Measurements from ENCODE around the gene SLC47A2.

SLC47A2 gene

DNA sequence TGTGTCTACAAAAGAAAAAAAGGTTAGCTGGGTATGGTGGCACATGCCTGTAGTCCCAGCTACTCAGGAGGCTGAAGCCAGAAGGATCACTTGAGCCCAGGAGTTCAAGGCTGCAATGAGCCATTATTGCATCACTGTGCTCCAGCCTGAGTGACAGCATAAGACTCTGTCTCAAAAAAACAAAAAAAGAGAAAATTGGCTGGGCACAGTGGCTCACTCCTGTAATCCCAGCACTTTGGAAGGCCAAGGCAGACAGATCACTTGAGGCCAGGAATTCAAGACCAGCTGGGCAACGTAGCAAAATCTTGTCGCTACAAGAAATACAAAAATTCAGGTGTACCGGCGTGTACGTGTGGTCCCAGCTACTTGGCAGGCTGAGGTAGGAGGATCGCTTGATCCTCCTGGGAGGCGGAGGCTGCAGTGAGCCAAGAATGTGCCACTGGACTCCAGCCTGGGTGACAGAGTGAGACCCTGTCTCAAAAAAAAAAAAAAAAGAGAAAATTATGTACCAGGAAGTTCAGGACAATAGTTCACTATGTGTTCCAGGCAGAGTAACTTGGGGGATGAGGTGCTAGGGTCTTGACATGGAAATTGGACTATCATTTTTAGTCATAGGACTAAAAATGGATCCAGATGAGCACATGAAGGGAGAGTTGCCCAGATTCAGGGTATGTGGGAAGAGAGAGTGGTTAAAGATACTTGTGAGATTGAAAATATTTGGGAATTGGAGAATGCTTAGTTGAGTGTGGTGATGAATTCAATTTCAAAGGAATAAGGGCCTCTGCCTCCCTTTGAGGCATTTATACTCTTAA is 56.8 kb downstream of the SLC47A2 start:
- peaks cover 98% of the 10 kb centered on the region for H3K36me3 ChIP-seq (ENCODE audit: control insufficient read depth, insufficient read depth, low read length)
- H3K9ac ChIP-seq (ENCODE audit: low read length), result no peak overlapping the region
- H3K4me3 ChIP-seq (ENCODE audit: low read depth, low read length), result no peak overlapping the region
- H3K4me1 ChIP-seq (ENCODE audit: control insufficient read depth, insufficient read depth, low read length), result peaks cover 6% of the 10 kb centered on the region; the same call in 1 of the 2 replicates
- H3K27ac ChIP-seq (ENCODE audit: low read depth, low read length), result no peak overlapping the region
- no peaks in the 10 kb centered on the region for H3K27me3 ChIP-seq (ENCODE audit: control insufficient read depth, insufficient read depth, low read length)
- H3K9me3 ChIP-seq (ENCODE audit: control insufficient read depth, insufficient read depth, low read depth, low read length), result peaks cover 10% of the 10 kb centered on the region

DNA sequence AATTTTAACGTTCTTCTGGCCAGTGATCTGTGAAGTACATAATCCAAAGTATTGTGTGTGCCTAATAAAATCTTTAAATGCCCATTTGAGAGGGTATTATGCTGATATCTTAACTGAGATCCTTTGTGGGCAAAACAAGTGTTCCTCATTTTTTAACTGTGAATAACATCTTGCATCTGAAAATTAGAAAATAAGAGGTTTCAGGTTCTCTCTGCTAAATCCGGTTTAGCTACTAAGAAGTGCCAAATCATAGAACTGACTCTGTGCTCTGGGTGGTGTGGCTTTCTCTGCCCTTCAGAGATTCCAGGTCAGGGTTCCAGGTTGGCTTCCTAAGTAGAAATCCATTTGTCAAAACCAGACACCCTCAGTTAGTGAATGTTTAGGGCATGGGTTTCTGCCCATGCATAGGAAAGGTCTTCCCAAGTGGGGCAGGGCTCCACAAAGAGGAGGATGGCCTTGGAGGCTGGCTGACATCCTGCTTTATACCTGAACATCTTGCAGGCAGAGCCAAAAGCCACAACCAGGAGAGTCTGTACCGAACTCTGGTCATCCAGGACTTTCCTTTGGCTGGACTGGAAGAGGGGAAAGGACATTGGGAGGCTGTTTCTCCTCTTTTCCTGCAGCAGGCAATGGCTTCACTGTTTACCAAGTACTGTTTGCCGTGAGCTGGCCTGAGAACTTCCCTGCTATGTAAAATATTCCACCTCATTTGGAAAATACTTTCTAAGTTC is 59.4 kb downstream of the SLC47A2 start:
- Histone ChIP-seq H3K9ac (ENCODE audit: low read length) (no peak overlapping the region), H3K27me3 (ENCODE audit: control insufficient read depth, insufficient read depth, low read length) (no peaks in the 10 kb centered on the region), H3K9me3 (ENCODE audit: control insufficient read depth, insufficient read depth, low read depth, low read length) (peaks cover 21% of the 10 kb centered on the region), H3K4me1 (ENCODE audit: control insufficient read depth, insufficient read depth, low read length) (no peaks in the 10 kb centered on the region), H3K27ac (ENCODE audit: low read depth, low read length) (no peak overlapping the region), H3K36me3 (ENCODE audit: control insufficient read depth, insufficient read depth, low read length) (peaks cover 98% of the 10 kb centered on the region), H3K4me3 (ENCODE audit: low read depth, low read length) (no peak overlapping the region)

DNA sequence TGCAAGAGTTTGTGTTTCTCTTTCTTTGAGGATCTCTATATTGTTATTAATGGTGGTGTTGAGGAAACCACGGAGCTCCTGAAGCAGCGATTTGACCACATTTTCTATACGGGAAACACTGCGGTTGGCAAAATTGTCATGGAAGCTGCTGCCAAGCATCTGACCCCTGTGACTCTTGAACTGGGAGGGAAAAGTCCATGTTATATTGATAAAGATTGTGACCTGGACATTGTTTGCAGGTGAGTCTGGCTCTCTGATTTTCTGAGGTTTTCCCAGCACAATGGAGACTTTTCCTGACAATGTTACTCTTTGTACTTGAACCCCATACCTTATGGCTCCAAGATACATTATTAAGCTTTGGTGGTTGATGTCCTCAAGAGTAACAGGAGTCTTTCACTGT is 60.0 kb downstream of the SLC47A2 start:
- H3K27ac ChIP-seq (ENCODE audit: low read depth, low read length), result no peak overlapping the region
- peaks cover 99% of the 10 kb centered on the region for H3K36me3 ChIP-seq (ENCODE audit: control insufficient read depth, insufficient read depth, low read length)
- H3K4me3 ChIP-seq (ENCODE audit: low read depth, low read length), result no peak overlapping the region
- H3K9ac ChIP-seq (ENCODE audit: low read length), result no peak overlapping the region
- H3K4me1 ChIP-seq (ENCODE audit: control insufficient read depth, insufficient read depth, low read length), result no peaks in the 10 kb centered on the region
- no peaks in the 10 kb centered on the region for H3K27me3 ChIP-seq (ENCODE audit: control insufficient read depth, insufficient read depth, low read length)
- peaks cover 23% of the 10 kb centered on the region for H3K9me3 ChIP-seq (ENCODE audit: control insufficient read depth, insufficient read depth, low read depth, low read length)

DNA sequence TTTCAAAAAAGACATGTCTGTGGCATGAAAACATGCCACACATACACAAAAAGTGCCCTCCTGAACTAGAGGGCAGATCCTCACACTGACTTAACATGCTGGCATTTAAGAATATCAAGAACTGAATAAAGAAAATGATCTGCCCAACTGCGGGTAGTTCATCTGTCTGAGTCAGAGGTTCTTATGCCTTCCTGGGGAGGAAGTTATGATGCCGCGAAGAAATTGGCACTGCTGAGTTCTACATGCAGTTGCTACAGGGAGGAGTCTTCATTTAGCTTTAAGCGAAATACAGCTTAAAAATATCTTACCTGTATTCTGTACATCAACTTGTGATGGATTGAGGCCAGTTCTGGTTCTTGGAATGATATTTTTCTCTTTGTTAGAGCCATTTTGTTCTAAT is 61.5 kb downstream of the SLC47A2 start:
- Histone ChIP-seq H3K4me3 (ENCODE audit: low read depth, low read length) (no peak overlapping the region), H3K36me3 (ENCODE audit: control insufficient read depth, insufficient read depth, low read length) (peaks cover 93% of the 10 kb centered on the region)

DNA sequence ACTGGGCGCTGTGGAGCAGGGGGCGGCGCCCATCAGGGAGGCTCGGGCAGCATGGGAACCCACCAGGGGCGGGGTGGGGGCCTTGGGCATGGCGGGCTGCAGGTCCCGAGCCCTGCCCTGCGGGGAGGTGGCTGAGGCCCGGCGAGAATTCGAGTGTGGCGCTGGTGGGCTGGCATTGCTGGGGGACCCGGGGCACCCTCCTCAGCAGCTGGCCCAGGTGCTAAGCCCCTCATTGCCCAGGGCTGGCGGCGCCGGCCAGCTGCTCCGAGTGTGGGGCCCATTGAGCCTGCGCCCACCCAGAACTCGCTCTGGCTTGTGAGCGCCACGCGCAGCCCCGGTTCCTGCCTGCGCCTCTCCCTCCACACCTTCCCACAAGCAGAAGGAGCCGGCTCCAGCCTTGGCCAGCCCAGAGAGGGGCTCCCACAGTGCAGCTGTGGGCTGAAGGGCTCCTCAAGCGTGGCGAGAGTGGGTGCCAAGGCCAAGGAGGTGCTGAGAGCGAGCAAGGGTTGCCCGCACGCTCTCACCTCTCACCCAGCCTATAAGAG is 62.0 kb downstream of the SLC47A2 start:
- peaks cover 88% of the 10 kb centered on the region for H3K36me3 ChIP-seq (ENCODE audit: control insufficient read depth, insufficient read depth, low read length)
- no peak overlapping the region for H3K27ac ChIP-seq (ENCODE audit: low read depth, low read length)
- no peaks in the 10 kb centered on the region for H3K27me3 ChIP-seq (ENCODE audit: control insufficient read depth, insufficient read depth, low read length)
- peaks cover 25% of the 10 kb centered on the region for H3K9me3 ChIP-seq (ENCODE audit: control insufficient read depth, insufficient read depth, low read depth, low read length)
- H3K4me3 ChIP-seq (ENCODE audit: low read depth, low read length), result no peak overlapping the region
- no peak overlapping the region for H3K9ac ChIP-seq (ENCODE audit: low read length)
- H3K4me1 ChIP-seq (ENCODE audit: control insufficient read depth, insufficient read depth, low read length), result no peaks in the 10 kb centered on the region

More for the DNA sequence above, 61.5 kb downstream of the SLC47A2 start:
- Histone ChIP-seq H3K9me3 (ENCODE audit: control insufficient read depth, insufficient read depth, low read depth, low read length) (peaks cover 25% of the 10 kb centered on the region), H3K4me1 (ENCODE audit: control insufficient read depth, insufficient read depth, low read length) (no peaks in the 10 kb centered on the region), H3K27ac (ENCODE audit: low read depth, low read length) (no peak overlapping the region), H3K9ac (ENCODE audit: low read length) (no peak overlapping the region), H3K27me3 (ENCODE audit: control insufficient read depth, insufficient read depth, low read length) (no peaks in the 10 kb centered on the region)

DNA sequence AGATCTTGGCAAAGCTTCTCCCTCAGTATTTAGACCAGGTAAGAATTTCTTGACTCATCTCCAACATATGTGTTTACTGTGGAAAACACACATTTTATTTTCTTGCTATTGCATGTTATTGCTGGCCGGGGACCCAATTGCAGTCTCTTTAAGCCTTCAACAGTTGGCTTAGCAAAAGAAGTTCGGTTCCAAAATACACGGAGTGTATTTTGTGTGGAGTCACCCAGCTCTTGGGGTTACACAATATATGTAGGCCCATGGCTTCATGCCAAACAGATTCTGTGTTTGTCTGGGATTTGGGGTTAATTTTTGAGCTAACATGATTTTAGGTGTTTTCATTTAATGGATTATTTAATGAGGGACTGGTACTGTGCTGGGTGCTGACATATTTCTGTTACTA is 63.8 kb downstream of the SLC47A2 start:
- Histone ChIP-seq H3K36me3 (ENCODE audit: control insufficient read depth, insufficient read depth, low read length) (peaks cover 70% of the 10 kb centered on the region), H3K27me3 (ENCODE audit: control insufficient read depth, insufficient read depth, low read length) (no peaks in the 10 kb centered on the region), H3K27ac (ENCODE audit: low read depth, low read length) (no peak overlapping the region), H3K4me1 (ENCODE audit: control insufficient read depth, insufficient read depth, low read length) (0 out of 2 replicates have a peak, but pooled peaks cover under 1% of the 10 kb centered on the region), H3K9ac (ENCODE audit: low read length) (no peak overlapping the region), H3K9me3 (ENCODE audit: control insufficient read depth, insufficient read depth, low read depth, low read length) (peaks cover 25% of the 10 kb centered on the region), H3K4me3 (ENCODE audit: low read depth, low read length) (no peak overlapping the region)

DNA sequence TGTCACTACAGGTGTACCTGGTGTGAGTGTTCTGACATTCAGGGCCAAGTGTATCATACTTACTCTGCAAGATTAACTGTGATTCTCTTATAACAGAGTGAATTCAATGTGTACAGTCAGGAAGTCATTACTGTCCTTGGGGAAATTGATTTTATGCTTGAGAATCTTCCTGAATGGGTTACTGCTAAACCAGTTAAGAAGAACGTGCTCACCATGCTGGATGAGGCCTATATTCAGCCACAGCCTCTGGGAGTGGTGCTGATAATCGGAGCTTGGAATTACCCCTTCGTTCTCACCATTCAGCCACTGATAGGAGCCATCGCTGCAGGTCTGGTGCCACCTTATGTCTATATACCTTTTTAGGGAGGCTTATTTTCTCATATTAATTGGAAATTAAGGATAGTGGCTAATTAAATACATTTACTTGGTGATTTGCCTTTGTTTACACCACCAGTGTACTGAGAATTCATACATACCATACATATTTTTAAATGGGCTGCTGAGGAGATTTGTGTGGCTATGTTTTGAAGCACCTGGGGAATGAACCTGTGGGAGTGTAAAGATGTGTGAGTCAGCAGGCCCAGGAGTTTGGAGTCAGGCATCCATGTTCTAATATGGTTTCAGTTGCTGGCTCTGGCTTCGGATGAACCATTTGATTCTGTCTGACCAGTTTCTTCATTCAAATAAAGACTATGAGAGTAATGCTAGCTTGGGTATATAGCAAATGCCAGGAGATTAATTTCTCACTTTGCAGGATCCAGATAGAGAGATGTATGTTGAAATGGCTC is 64.7 kb downstream of the SLC47A2 start:
- peaks cover 10% of the 10 kb centered on the region for H3K4me1 ChIP-seq (ENCODE audit: control insufficient read depth, insufficient read depth, low read length)
- H3K4me3 ChIP-seq (ENCODE audit: low read depth, low read length), result peak overlapping the region; percentile 27; the same call in 1 of the 2 replicates
- no peak overlapping the region for H3K9ac ChIP-seq (ENCODE audit: low read length)
- peaks cover 25% of the 10 kb centered on the region for H3K9me3 ChIP-seq (ENCODE audit: control insufficient read depth, insufficient read depth, low read depth, low read length)
- H3K27ac ChIP-seq (ENCODE audit: low read depth, low read length), result no peak overlapping the region
- peaks cover 61% of the 10 kb centered on the region for H3K36me3 ChIP-seq (ENCODE audit: control insufficient read depth, insufficient read depth, low read length)
- no peaks in the 10 kb centered on the region for H3K27me3 ChIP-seq (ENCODE audit: control insufficient read depth, insufficient read depth, low read length)

DNA sequence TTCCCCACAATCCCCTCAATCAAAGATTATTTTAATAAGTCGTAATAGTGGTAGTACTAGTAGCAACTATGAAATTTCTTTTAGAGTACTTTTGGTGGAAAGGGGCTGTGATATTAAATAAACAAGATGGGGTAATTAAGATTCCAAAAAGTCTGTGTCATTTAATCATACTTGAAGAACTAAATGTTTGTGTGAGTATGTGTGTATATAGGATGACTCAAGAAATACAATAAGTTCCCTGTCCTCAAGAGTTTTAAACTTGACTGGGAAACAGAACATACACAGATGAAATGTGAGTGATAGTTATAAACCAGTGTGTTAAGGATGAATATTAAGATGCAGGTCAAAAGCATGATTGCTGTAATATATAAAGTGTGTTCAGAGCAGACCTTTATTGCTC is 65.6 kb downstream of the SLC47A2 start:
- Histone ChIP-seq H3K36me3 (ENCODE audit: control insufficient read depth, insufficient read depth, low read length) (peaks cover 52% of the 10 kb centered on the region), H3K9ac (ENCODE audit: low read length) (no peak overlapping the region), H3K9me3 (ENCODE audit: control insufficient read depth, insufficient read depth, low read depth, low read length) (peaks cover 25% of the 10 kb centered on the region), H3K4me3 (ENCODE audit: low read depth, low read length) (peak overlapping the region; percentile 27; the same call in 1 of the 2 replicates), H3K4me1 (ENCODE audit: control insufficient read depth, insufficient read depth, low read length) (peaks cover 18% of the 10 kb centered on the region), H3K27ac (ENCODE audit: low read depth, low read length) (no peak overlapping the region), H3K27me3 (ENCODE audit: control insufficient read depth, insufficient read depth, low read length) (no peaks in the 10 kb centered on the region)

DNA sequence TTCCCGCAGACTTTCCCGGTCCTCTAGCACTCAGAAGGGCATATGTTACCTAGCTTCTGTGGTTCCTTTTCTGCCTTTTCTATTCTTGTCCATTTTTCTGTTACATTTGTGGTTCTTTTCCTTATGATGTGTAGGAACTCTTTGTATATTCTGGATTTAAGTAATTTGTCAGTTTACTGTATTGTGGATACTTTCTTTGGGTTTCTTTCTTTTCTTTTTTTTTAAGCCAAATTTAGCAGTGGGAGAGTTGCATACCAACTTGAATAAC is 67.2 kb downstream of the SLC47A2 start:
- Histone ChIP-seq H3K27ac (ENCODE audit: low read depth, low read length) (peak overlapping the region; percentile 50; the same call in 1 of the 2 replicates), H3K36me3 (ENCODE audit: control insufficient read depth, insufficient read depth, low read length) (peaks cover 36% of the 10 kb centered on the region), H3K9ac (ENCODE audit: low read length) (peak overlapping the region; percentile 76), H3K27me3 (ENCODE audit: control insufficient read depth, insufficient read depth, low read length) (no peaks in the 10 kb centered on the region), H3K4me1 (ENCODE audit: control insufficient read depth, insufficient read depth, low read length) (peaks cover 33% of the 10 kb centered on the region), H3K9me3 (ENCODE audit: control insufficient read depth, insufficient read depth, low read depth, low read length) (peaks cover 13% of the 10 kb centered on the region; the same call in 1 of the 2 replicates), H3K4me3 (ENCODE audit: low read depth, low read length) (peak overlapping the region; percentile 79)

DNA sequence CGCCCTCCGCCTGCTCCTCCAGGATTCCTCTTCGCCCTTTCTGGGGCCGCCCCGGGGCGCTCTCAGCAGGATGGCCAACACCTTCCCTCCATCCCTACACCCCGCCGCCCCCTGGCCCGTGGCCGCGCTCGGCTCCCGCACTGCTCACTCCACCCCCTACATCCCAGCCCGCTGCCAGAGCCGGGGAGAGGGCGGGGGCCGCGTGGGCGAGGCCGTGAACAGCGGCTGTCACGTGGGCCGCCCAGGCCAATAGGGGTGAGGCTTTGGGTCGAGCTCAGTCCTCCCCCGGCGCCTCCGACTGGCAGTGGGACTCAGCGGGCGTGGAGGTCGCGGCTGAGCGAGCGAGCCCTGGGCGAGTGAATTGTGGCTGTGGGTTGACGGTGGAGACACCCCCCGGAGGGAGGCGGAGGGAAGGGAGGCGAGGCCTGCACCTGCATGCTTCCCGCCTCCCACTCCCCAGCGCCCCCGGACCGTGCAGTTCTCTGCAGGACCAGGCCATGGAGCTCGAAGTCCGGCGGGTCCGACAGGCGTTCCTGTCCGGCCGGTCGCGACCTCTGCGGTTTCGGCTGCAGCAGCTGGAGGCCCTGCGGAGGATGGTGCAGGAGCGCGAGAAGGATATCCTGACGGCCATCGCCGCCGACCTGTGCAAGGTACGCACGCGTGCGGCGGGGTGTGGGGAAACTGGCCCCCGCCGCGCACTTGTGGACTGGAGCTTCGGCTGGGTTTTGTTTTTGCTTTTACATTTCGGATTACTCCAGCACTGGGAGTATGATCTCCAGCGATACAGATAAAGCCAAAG is 67.7 kb downstream of the SLC47A2 start, which contains the start of gene ALDH3A2:
Gene ALDH3A2 (plus strand): TSS at position 277 of the 799 bp plus-strand sequence. CDS start 221 bp downstream, at position 498.
- Histone ChIP-seq H3K27me3 (ENCODE audit: control insufficient read depth, insufficient read depth, low read length) (no peaks in the 10 kb centered on the region), H3K9me3 (ENCODE audit: control insufficient read depth, insufficient read depth, low read depth, low read length) (peaks cover 13% of the 10 kb centered on the region; the same call in 1 of the 2 replicates), H3K27ac (ENCODE audit: low read depth, low read length) (peak within 1 kb of the TSS; percentile 78; the same call in 1 of the 2 replicates), H3K9ac (ENCODE audit: low read length) (peak within 1 kb of the TSS; percentile 91), H3K36me3 (ENCODE audit: control insufficient read depth, insufficient read depth, low read length) (peaks cover 31% of the 10 kb centered on the region), H3K4me3 (ENCODE audit: low read depth, low read length) (peak within 1 kb of the TSS; percentile 79), H3K4me1 (ENCODE audit: control insufficient read depth, insufficient read depth, low read length) (peaks cover 33% of the 10 kb centered on the region)

All from HUES6 (cell line).